IMR-90 (cell line): ENCODE measurements around the gene OTUD4. TPM values are rescaled to one million over a fixed set of nuclear protein-coding genes. Genes with fewer than 3 reads are reported as not detected.
A peak's percentile ranks its signal among the peaks of the same experiment; 100 is the strongest.

Experiments used
- ATAC-seq: fragments of 200-7000 bp; cut with Tn5 transposase; 2 replicates; pipeline ENCODE4 v1.9.1; 2020; ENCODE audit warnings: low read depth, mild to moderate bottlenecking, moderate library complexity
- Bru-seq: library from RNA; stranded (reverse); fragments of 400-500 nt; gene quantifications from one replicate; lab custom pipeline; 2021; lab: Mats Ljungman, UMichigan
- BruChase-seq, 2 experiments: library from RNA; stranded (reverse); fragments of 400-500 nt; gene quantifications; one replicate each; lab custom pipeline; 2021; lab: Mats Ljungman, UMichigan
- BruUV-seq: library from RNA; stranded (reverse); fragments of 400-500 nt; replicated peaks from 2 replicates; lab custom pipeline; 2021; lab: Mats Ljungman, UMichigan
- CTCF ChIA-PET: fragments of 300-600 bp; formaldehyde crosslinking; extraction: SDS; loops from one replicate; lab custom pipeline; 2021; ENCODE audit warnings: antibody characterized with exemption; lab: Yijun Ruan, JAX
- POLR2A ChIA-PET: fragments of 300-600 bp; sonication (Branson Sonifier 250); formaldehyde crosslinking; loops from one replicate; lab custom pipeline; 2022; ENCODE audit warnings: antibody characterized with exemption; ENCODE audit not compliant: unreplicated experiment; lab: Charles Lee
- DNase-seq: peaks from one replicate; pipeline ENCODE4 v3.0.0; 2013
- H2AFZ ChIP-seq: replicated peaks from 2 replicates; pipeline ENCODE3; 2013; ENCODE audit warnings: low read length, mild to moderate bottlenecking; ENCODE audit not compliant: poor library complexity
- H2AK5ac ChIP-seq: 2 replicates; pipeline ENCODE4 v1.6.1; 2013; ENCODE audit warnings: low read depth, low read length, inconsistent platforms
- H2AK9ac ChIP-seq: replicated peaks from 2 replicates; pipeline ENCODE3; 2013; ENCODE audit warnings: mild to moderate bottlenecking, low read depth, low read length, moderate library complexity; ENCODE audit not compliant: poor library complexity
- H2BK120ac ChIP-seq: 2 replicates; pipeline ENCODE4 v1.6.1; 2013; ENCODE audit warnings: low read depth, low read length, inconsistent platforms
- H2BK15ac ChIP-seq: 3 replicates; pipeline ENCODE4 v1.6.1; 2013; ENCODE audit warnings: low read depth, low read length, inconsistent platforms
- H2BK20ac ChIP-seq: 2 replicates; pipeline ENCODE4 v1.6.1; 2013; ENCODE audit warnings: low read depth, mild to moderate bottlenecking, inconsistent platforms, low read length, moderate library complexity
- H2BK5ac ChIP-seq: 2 replicates; pipeline ENCODE4 v1.6.1; 2013; ENCODE audit warnings: mild to moderate bottlenecking, low read depth, low read length, inconsistent platforms; ENCODE audit not compliant: poor library complexity, severe bottlenecking
- H3K14ac ChIP-seq: replicated peaks from 2 replicates; pipeline ENCODE4 v1.6.1; 2013; ENCODE audit warnings: low read depth, low read length, inconsistent platforms
- H3K18ac ChIP-seq: 2 replicates; pipeline ENCODE4 v1.6.1; 2013; ENCODE audit warnings: low read depth, low read length, control low read depth
- H3K23ac ChIP-seq: 2 replicates; pipeline ENCODE4 v1.6.1; 2013; ENCODE audit warnings: low read depth, low read length, inconsistent platforms
- H3K27ac ChIP-seq: 2 replicates; pipeline ENCODE4 v1.5.1; 2013; ENCODE audit warnings: mild to moderate bottlenecking, control low read depth, low read length; ENCODE audit not compliant: insufficient read depth
- H3K27me3 ChIP-seq: 2 replicates; pipeline ENCODE4 v1.6.1; 2013; ENCODE audit warnings: low read length; ENCODE audit not compliant: control insufficient read depth, insufficient read depth
- H3K36me3 ChIP-seq: 2 replicates; pipeline ENCODE4 v1.6.1; 2013; ENCODE audit warnings: low read length, mixed read lengths; ENCODE audit not compliant: control insufficient read depth, insufficient read depth
- H3K4ac ChIP-seq: 2 replicates; pipeline ENCODE4 v1.6.1; 2013; ENCODE audit warnings: low read depth, low read length, inconsistent platforms
- H3K4me1 ChIP-seq: 2 replicates; pipeline ENCODE4 v1.6.1; 2013; ENCODE audit warnings: low read length, mixed read lengths; ENCODE audit not compliant: control insufficient read depth, insufficient read depth
- H3K4me2 ChIP-seq: 2 replicates; pipeline ENCODE4 v1.6.1; 2013; ENCODE audit warnings: low read depth, mild to moderate bottlenecking, control low read depth, low read length, moderate library complexity
- H3K4me3 ChIP-seq: 2 replicates; pipeline ENCODE4 v1.5.1; 2013; ENCODE audit warnings: low read depth, mild to moderate bottlenecking, control low read depth, low read length, moderate library complexity; ENCODE audit not compliant: insufficient read depth
- H3K56ac ChIP-seq: 2 replicates; pipeline ENCODE4 v1.6.1; 2013; ENCODE audit warnings: low read length, inconsistent platforms; ENCODE audit not compliant: insufficient read depth; ENCODE audit errors: extremely low read depth
- H3K79me1 ChIP-seq, 2 experiments: 2 replicates each; pipeline ENCODE4 v1.6.1; 2013; ENCODE audit warnings: low read length in 2 of 2, inconsistent platforms in 1 of 2, low read depth in 1 of 2
- H3K9ac ChIP-seq: 2 replicates; pipeline ENCODE4 v1.6.1; 2013; ENCODE audit warnings: low read depth, low read length, control low read depth
- H3K9me1 ChIP-seq: 2 replicates; pipeline ENCODE4 v1.6.1; 2013; ENCODE audit warnings: low read length, inconsistent platforms; ENCODE audit not compliant: insufficient read depth
- H3K9me3 ChIP-seq: 2 replicates; pipeline ENCODE4 v1.6.1; 2013; ENCODE audit warnings: low read length; ENCODE audit not compliant: control insufficient read depth, insufficient read depth
- H4K20me1 ChIP-seq: 2 replicates; pipeline ENCODE4 v1.6.1; 2013; ENCODE audit warnings: low read length, inconsistent platforms; ENCODE audit not compliant: insufficient read depth
- H4K5ac ChIP-seq: 2 replicates; pipeline ENCODE4 v1.6.1; 2013; ENCODE audit warnings: mild to moderate bottlenecking, low read depth, low read length, control low read depth
- H4K8ac ChIP-seq, 2 experiments: 2 replicates each; pipeline ENCODE4 v1.6.1; 2013; ENCODE audit warnings: low read depth in 2 of 2, low read length in 2 of 2, control low read depth in 1 of 2, inconsistent platforms in 1 of 2
- H4K91ac ChIP-seq: 2 replicates; pipeline ENCODE4 v1.6.1; 2013; ENCODE audit warnings: low read depth, low read length, inconsistent platforms; ENCODE audit not compliant: insufficient read depth
- CEBPB ChIP-seq: IDR thresholded peaks from 2 replicates; pipeline ENCODE4 v1.6.1; 2012; ENCODE audit warnings: low read depth, low read length, improper control_type of control experiment
- FOS ChIP-seq: fragments of 150-350 bp; IDR thresholded peaks from 2 replicates; pipeline ENCODE4 v1.6.1; 2016; ENCODE audit warnings: low read depth, low read length
- MAFK ChIP-seq: IDR thresholded peaks from 2 replicates; pipeline ENCODE4 v1.6.1; 2012; ENCODE audit warnings: low read depth, low read length, improper control_type of control experiment
- MAZ ChIP-seq: IDR thresholded peaks from 2 replicates; pipeline ENCODE4 v1.6.1; 2012; ENCODE audit warnings: low read depth, mild to moderate bottlenecking, low read length, improper control_type of control experiment, moderate library complexity, borderline replicate concordance
- MXI1 ChIP-seq: IDR thresholded peaks from 2 replicates; pipeline ENCODE4 v1.6.1; 2012; ENCODE audit warnings: low read depth, mild to moderate bottlenecking, low read length, moderate library complexity, borderline replicate concordance
- NFE2L2 ChIP-seq: fragments of 150-350 bp; IDR thresholded peaks from 2 replicates; pipeline ENCODE4 v1.6.1; 2016; ENCODE audit warnings: low read depth, mild to moderate bottlenecking, low read length
- WGBS, 2 experiments: methylation state at CpG; one replicate each; pipeline versions ENCODE4 v1.1.5 to v1.1.7; 2013; ENCODE audit warnings: missing lambda C conversion rate in 2 of 2; ENCODE audit not compliant: insufficient read length in 1 of 2; ENCODE audit errors: extremely low coverage in 2 of 2; 5-methylcytosine and 5-hydroxymethylcytosine counted together
- dilution Hi-C: fragments of 300-500 bp; cut with HindIII; formaldehyde crosslinking; loops from one replicate; pipeline ENCODE4 v1.14.3; 2018; ENCODE audit warnings: low sequenced_read_pairs; ENCODE audit not compliant: unreplicated experiment
- in situ Hi-C: fragments of 300-500 bp; cut with MboI; formaldehyde crosslinking; loops from 3 replicates; pipeline ENCODE4 v1.14.3; 2019; ENCODE audit warnings: low sequenced_read_pairs, inconsistent platforms, mixed read lengths
- intact Hi-C: fragments of 100-400 bp; cut with micrococcal nuclease; formaldehyde crosslinking; loops from 2 replicates; pipeline ENCODE4 v1.10.0; 2022
- long read RNA-seq: library from polyadenylated mRNA; unstranded; transcript quantifications from one replicate; pipeline ENCODE4 v2.0.0, GENCODE V29; 2021; ENCODE audit not compliant: unreplicated experiment
- polyA plus RNA-seq, 3 experiments: library from polyadenylated mRNA; depleted of rRNA; stranded (reverse); fragments of >200 nt; gene quantifications; 2 replicates each; pipeline ENCODE4 v1.2.3, GENCODE V29; 2012; ENCODE audit warnings: low replicate concordance in 1 of 3
- total RNA-seq: library from RNA; depleted of rRNA; stranded (reverse); fragments of >200 nt; gene quantifications from 2 replicates; pipeline ENCODE4 v1.2.3, GENCODE V29; 2012; rRNA removed
- TF ChIP-seq, protein P1 (sequence below): conservative IDR thresholded peaks from 2 replicates; pipeline ENCODE4 v1.5.1; 2012; ENCODE audit warnings: mild to moderate bottlenecking, low read depth, low read length, improper control_type of control experiment

The OTUD4 gene, protein sequence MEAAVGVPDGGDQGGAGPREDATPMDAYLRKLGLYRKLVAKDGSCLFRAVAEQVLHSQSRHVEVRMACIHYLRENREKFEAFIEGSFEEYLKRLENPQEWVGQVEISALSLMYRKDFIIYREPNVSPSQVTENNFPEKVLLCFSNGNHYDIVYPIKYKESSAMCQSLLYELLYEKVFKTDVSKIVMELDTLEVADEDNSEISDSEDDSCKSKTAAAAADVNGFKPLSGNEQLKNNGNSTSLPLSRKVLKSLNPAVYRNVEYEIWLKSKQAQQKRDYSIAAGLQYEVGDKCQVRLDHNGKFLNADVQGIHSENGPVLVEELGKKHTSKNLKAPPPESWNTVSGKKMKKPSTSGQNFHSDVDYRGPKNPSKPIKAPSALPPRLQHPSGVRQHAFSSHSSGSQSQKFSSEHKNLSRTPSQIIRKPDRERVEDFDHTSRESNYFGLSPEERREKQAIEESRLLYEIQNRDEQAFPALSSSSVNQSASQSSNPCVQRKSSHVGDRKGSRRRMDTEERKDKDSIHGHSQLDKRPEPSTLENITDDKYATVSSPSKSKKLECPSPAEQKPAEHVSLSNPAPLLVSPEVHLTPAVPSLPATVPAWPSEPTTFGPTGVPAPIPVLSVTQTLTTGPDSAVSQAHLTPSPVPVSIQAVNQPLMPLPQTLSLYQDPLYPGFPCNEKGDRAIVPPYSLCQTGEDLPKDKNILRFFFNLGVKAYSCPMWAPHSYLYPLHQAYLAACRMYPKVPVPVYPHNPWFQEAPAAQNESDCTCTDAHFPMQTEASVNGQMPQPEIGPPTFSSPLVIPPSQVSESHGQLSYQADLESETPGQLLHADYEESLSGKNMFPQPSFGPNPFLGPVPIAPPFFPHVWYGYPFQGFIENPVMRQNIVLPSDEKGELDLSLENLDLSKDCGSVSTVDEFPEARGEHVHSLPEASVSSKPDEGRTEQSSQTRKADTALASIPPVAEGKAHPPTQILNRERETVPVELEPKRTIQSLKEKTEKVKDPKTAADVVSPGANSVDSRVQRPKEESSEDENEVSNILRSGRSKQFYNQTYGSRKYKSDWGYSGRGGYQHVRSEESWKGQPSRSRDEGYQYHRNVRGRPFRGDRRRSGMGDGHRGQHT
- 12.4 and 16.9 TPM in 2 replicates for total RNA-seq
- 10.1 and 11.0 TPM in 2 replicates for polyA plus RNA-seq (2012; rRNA removed)
- polyA plus RNA-seq (2012; cell fraction: cytosol; rRNA removed), result 2.1 and 2.4 TPM in 2 replicates
- polyA plus RNA-seq (2012; cell fraction: nucleus; rRNA removed; ENCODE audit: low replicate concordance), result 2.4 and 13.2 TPM in 2 replicates
- percentile 76 among the genes with signal in this experiment for Bru-seq, nascent RNA
- percentile 70 among the genes with signal in this experiment for BruChase-seq, experiment 1, labeled RNA remaining after a 6-hour chase
- BruChase-seq, experiment 2, labeled RNA remaining after a 2-hour chase, result percentile 87 among the genes with signal in this experiment
- long read RNA-seq, full-length matches to known transcripts, result 8 of 22 reads
- long read RNA-seq, partial matches to known transcripts, result 3 of 22 reads
- long read RNA-seq, other reads (novel, unspliced or antisense), result 11 of 22 reads

- Histone ChIP-seq H3K4me2 (peak within 1 kb of the TSS; percentile 100), H3K27ac (peak within 1 kb of the TSS; percentile 88), H2AFZ (peak within 1 kb of the TSS; percentile 97), H3K14ac (peak within 1 kb of the TSS; percentile 81), H4K5ac (peak within 1 kb of the TSS; percentile 58), H4K91ac (peak within 1 kb of the TSS; percentile 50), H3K79me1 (peaks cover 3 to 10% of the 10 kb centered on the region in 2 experiments; a peak in 2 of 4 replicates), H2AK9ac (peak within 1 kb of the TSS; percentile 88), H3K4me1 (no peaks in the 10 kb centered on the region; the same call in 1 of the 2 replicates), H3K9me1 (0 out of 2 replicates have a peak, but pooled peaks cover 3% of the 10 kb centered on the region), H2BK5ac (peak within 1 kb of the TSS; percentile 73), H3K4ac (peak within 1 kb of the TSS; percentile 89), H3K23ac (peak within 1 kb of the TSS; percentile 99), H4K8ac (peak within 1 kb of the TSS; percentile 75 to 87), H3K9ac (peak within 1 kb of the TSS; percentile 83), H2BK120ac (peak within 1 kb of the TSS; percentile 62), H2AK5ac (peak within 1 kb of the TSS; percentile 75), H3K4me3 (peak within 1 kb of the TSS; percentile 77), H3K18ac (peak within 1 kb of the TSS; percentile 68), H3K27me3 (no peaks in the 10 kb centered on the region), H2BK15ac (0 out of 3 replicates have a peak within 1 kb of the TSS, but pooled peaks have one; percentile 3), H4K20me1 (peaks cover 6% of the 10 kb centered on the region; the same call in 1 of the 2 replicates), H3K36me3 (no peaks in the 10 kb centered on the region), H3K56ac (peak within 1 kb of the TSS; percentile 84), H3K9me3 (no peaks in the 10 kb centered on the region), H2BK20ac (no peak within 1 kb of the TSS)
- no peak for TF ChIP-seq FOS
- TF ChIP-seq, protein P1, sequence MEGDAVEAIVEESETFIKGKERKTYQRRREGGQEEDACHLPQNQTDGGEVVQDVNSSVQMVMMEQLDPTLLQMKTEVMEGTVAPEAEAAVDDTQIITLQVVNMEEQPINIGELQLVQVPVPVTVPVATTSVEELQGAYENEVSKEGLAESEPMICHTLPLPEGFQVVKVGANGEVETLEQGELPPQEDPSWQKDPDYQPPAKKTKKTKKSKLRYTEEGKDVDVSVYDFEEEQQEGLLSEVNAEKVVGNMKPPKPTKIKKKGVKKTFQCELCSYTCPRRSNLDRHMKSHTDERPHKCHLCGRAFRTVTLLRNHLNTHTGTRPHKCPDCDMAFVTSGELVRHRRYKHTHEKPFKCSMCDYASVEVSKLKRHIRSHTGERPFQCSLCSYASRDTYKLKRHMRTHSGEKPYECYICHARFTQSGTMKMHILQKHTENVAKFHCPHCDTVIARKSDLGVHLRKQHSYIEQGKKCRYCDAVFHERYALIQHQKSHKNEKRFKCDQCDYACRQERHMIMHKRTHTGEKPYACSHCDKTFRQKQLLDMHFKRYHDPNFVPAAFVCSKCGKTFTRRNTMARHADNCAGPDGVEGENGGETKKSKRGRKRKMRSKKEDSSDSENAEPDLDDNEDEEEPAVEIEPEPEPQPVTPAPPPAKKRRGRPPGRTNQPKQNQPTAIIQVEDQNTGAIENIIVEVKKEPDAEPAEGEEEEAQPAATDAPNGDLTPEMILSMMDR, result peak; percentile 22; the same call in 1 of the 2 replicates
- peak; percentile 76; the same call in 1 of the 2 replicates for TF ChIP-seq MAZ
- TF ChIP-seq MAFK, result no peak
- TF ChIP-seq CEBPB, result no peak
- TF ChIP-seq MXI1, result peak; percentile 37; the same call in 1 of the 2 replicates
- no peak for TF ChIP-seq NFE2L2
- peak; percentile 88 for ATAC-seq
- intact Hi-C loops, result loop anchor here (2.0 kb wide), 1 partner anchor 302 kb away; no protein-coding TSS in a partner anchor
- in situ Hi-C loops, result no loop called here
- ChIA-PET POLR2A (no interaction called here), CTCF (interaction anchor here (0.6 to 1.3 kb wide), 2 partner anchors 29 to 713 kb away, joined by 3 to 4 read pairs; no protein-coding TSS in a partner anchor)
- BruUV-seq, result no TSS peak
- dilution Hi-C loops, result no loop called here
- peak; percentile 94 for DNase-seq
- WGBS, 2 experiments, result 0% methylated on average over 50 of the region's 94 CpGs; no CpG with 5 or more reads in 1 of the 2 experiments
These were observed at the start of gene OTUD4 for GRCh38 chr4:145180298-145181090. OTUD4 (minus strand) TSS chr4:145180589; CDS start chr4:145179973, 616 bp downstream.
